Keratinocyte (primary cell): ENCODE data around the gene SPAG6.

Experiments used
- CTCF ChIP-seq, 3 experiments: IDR thresholded peaks in 1 of 3; conservative IDR thresholded peaks in 1 of 3; optimal IDR thresholded peaks in 1 of 3; 2 replicates in 2 of 3; 3 replicates in 1 of 3; pipeline versions ENCODE3 to v1.5.1; 2011; ENCODE audit warnings: low read length in 3 of 3, mild to moderate bottlenecking in 3 of 3, moderate library complexity in 2 of 3, control low read depth in 1 of 3, inconsistent platforms in 1 of 3; ENCODE audit not compliant: insufficient read depth in 2 of 3; ENCODE audit errors: extremely low read depth in 1 of 3
- EZH2 ChIP-seq: IDR thresholded peaks from one replicate; pipeline ENCODE4 v1.6.1; 2012; ENCODE audit warnings: inconsistent platforms, mild to moderate bottlenecking, low read length, moderate library complexity

GRCh38 chr10:22317771-22318565 lies 27.3 kb upstream of the SPAG6 start:
- no peak for TF ChIP-seq EZH2
- TF ChIP-seq CTCF (optimal IDR thresholded peaks at IDR 0.05 in 1 of 3, IDR thresholded peaks at IDR 0.05 in 1 of 3, conservative IDR thresholded peaks at IDR 0.05 in 1 of 3; ENCODE audit: extremely low read depth in 1 of 3, insufficient read depth in 2 of 3, low read length in 3 of 3) = no peak
